ENCODE results near the gene PDS5B. TPM values are rescaled to one million over a fixed set of nuclear protein-coding genes. Genes with fewer than 3 reads are reported as not detected.

Gene PDS5B
- total and polyA plus RNA-seq, 4 donors, result 3.6 to 24.3 (median 12.9) TPM

DNA sequence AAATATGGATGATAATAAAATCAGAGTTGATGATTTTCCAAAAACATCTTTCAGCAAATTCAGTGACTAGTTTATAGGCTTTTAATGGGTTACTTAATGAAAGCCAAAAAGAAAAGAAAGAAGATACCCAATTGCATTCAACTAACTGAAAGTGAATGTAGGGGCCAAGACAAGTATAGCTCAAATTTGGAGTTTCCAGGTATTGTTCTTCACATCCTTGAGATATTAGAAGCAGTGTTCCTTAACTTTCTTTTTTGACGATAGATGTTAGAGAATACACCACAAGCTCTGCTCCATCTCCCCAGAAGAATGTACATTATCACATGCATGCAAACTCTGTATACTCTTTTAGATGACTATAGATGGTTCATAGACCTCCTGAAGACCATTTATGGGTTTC is 43.6 kb downstream of the PDS5B start:
- Histone ChIP-seq H3K9me3 (ENCODE audit: control insufficient read depth in 4 of 4, low read length in 3 of 4) (no peaks in the 10 kb centered on the region), H3K36me3 (ENCODE audit: control insufficient read depth in 4 of 4, insufficient read depth in 3 of 4, low read depth in 1 of 4, low read length in 3 of 4) (no peaks in the 10 kb centered on the region), H3K4me1 (ENCODE audit: control insufficient read depth in 4 of 4, insufficient read depth in 4 of 4, low read length in 3 of 4) (peaks cover 4 to 15% (median 11%) of the 10 kb centered on the region in 4 donors), H3K27me3 (ENCODE audit: control insufficient read depth in 4 of 4, insufficient read depth in 4 of 4, low read length in 3 of 4) (no peaks in the 10 kb centered on the region), H3K27ac (ENCODE audit: low read depth in 1 of 2, low read length in 2 of 2) (no peak overlapping the region), H3K4me3 (ENCODE audit: low read depth in 1 of 3, low read length in 3 of 3) (no peak overlapping the region), H3K9ac (ENCODE audit: low read depth in 1 of 2, low read length in 2 of 2) (no peak overlapping the region)
- TF ChIP-seq, protein P1, sequence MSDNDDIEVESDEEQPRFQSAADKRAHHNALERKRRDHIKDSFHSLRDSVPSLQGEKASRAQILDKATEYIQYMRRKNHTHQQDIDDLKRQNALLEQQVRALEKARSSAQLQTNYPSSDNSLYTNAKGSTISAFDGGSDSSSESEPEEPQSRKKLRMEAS (IDR thresholded peaks at IDR 0.05), result no peak
- TF ChIP-seq RXRA (IDR thresholded peaks at IDR 0.05), result no peak
- no peak for TF ChIP-seq NR2F2 (IDR thresholded peaks at IDR 0.05)
- no peak for TF ChIP-seq EGR1 (IDR thresholded peaks at IDR 0.05; ENCODE audit: low read depth in 2 of 2)
- no peak for TF ChIP-seq YY1 (IDR thresholded peaks at IDR 0.05)
- no peak for TF ChIP-seq FOXA2 (IDR thresholded peaks at IDR 0.05)
- TF ChIP-seq GABPA (IDR thresholded peaks at IDR 0.05 in 1 of 2, conservative IDR thresholded peaks at IDR 0.05 in 1 of 2), result no peak
- TF ChIP-seq HNF4G (IDR thresholded peaks at IDR 0.05), result no peak
- TF ChIP-seq, protein P2, sequence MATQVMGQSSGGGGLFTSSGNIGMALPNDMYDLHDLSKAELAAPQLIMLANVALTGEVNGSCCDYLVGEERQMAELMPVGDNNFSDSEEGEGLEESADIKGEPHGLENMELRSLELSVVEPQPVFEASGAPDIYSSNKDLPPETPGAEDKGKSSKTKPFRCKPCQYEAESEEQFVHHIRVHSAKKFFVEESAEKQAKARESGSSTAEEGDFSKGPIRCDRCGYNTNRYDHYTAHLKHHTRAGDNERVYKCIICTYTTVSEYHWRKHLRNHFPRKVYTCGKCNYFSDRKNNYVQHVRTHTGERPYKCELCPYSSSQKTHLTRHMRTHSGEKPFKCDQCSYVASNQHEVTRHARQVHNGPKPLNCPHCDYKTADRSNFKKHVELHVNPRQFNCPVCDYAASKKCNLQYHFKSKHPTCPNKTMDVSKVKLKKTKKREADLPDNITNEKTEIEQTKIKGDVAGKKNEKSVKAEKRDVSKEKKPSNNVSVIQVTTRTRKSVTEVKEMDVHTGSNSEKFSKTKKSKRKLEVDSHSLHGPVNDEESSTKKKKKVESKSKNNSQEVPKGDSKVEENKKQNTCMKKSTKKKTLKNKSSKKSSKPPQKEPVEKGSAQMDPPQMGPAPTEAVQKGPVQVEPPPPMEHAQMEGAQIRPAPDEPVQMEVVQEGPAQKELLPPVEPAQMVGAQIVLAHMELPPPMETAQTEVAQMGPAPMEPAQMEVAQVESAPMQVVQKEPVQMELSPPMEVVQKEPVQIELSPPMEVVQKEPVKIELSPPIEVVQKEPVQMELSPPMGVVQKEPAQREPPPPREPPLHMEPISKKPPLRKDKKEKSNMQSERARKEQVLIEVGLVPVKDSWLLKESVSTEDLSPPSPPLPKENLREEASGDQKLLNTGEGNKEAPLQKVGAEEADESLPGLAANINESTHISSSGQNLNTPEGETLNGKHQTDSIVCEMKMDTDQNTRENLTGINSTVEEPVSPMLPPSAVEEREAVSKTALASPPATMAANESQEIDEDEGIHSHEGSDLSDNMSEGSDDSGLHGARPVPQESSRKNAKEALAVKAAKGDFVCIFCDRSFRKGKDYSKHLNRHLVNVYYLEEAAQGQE (IDR thresholded peaks at IDR 0.05), result no peak
- TF ChIP-seq, protein P3, sequence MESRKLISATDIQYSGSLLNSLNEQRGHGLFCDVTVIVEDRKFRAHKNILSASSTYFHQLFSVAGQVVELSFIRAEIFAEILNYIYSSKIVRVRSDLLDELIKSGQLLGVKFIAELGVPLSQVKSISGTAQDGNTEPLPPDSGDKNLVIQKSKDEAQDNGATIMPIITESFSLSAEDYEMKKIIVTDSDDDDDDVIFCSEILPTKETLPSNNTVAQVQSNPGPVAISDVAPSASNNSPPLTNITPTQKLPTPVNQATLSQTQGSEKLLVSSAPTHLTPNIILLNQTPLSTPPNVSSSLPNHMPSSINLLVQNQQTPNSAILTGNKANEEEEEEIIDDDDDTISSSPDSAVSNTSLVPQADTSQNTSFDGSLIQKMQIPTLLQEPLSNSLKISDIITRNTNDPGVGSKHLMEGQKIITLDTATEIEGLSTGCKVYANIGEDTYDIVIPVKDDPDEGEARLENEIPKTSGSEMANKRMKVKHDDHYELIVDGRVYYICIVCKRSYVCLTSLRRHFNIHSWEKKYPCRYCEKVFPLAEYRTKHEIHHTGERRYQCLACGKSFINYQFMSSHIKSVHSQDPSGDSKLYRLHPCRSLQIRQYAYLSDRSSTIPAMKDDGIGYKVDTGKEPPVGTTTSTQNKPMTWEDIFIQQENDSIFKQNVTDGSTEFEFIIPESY (IDR thresholded peaks at IDR 0.05), result no peak
- no peak for TF ChIP-seq JUND (IDR thresholded peaks at IDR 0.05)
- no peak for DNase-seq (ENCODE audit: low spot score)
- WGBS, result 83% methylated on average over 1 of the region's 1 CpG

DNA sequence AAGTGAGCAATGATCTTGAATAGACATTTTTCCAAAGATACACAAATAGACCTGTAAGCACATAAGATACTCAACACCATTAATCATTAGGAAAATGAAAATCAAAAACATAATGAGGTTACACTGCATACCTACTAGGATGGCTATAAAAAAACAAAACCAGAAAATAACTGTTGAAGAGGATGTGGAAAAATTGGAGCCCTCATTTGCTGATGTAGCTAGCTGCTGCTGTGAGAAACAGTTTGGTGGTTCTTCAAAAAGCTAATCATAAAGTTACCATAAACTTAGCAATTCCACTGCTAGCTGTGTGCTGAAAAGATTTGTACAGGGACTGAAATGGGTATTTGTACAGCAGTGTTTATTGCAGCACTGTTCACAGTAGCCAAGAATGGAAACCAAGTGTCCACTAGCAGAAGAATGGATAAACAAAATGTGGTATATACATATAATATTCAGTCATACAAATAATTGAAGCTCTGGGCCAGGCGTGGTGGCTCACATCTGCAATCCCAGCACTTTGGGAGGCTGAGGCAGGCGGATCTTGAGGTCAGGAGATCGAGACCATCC is 46.2 kb downstream of the PDS5B start:
- DNase-seq (ENCODE audit: low spot score), result no peak
- Histone ChIP-seq H3K36me3 (ENCODE audit: control insufficient read depth in 4 of 4, insufficient read depth in 3 of 4, low read depth in 1 of 4, low read length in 3 of 4) (no peaks in the 10 kb centered on the region), H3K9me3 (ENCODE audit: control insufficient read depth in 4 of 4, low read length in 3 of 4) (no peaks in the 10 kb centered on the region), H3K9ac (ENCODE audit: low read depth in 1 of 2, low read length in 2 of 2) (no peak overlapping the region), H3K27me3 (ENCODE audit: control insufficient read depth in 4 of 4, insufficient read depth in 4 of 4, low read length in 3 of 4) (no peaks in the 10 kb centered on the region), H3K4me3 (ENCODE audit: low read depth in 1 of 3, low read length in 3 of 3) (no peak overlapping the region), H3K4me1 (ENCODE audit: control insufficient read depth in 4 of 4, insufficient read depth in 4 of 4, low read length in 3 of 4) (peaks cover 4 to 13% (median 9%) of the 10 kb centered on the region in 4 donors), H3K27ac (ENCODE audit: low read depth in 1 of 2, low read length in 2 of 2) (no peak overlapping the region)
- WGBS, result 96% methylated on average over 3 of the region's 3 CpGs
- TF ChIP-seq RXRA (IDR thresholded peaks at IDR 0.05), result no peak
- TF ChIP-seq, protein P1 (IDR thresholded peaks at IDR 0.05), result no peak
- TF ChIP-seq, protein P4, sequence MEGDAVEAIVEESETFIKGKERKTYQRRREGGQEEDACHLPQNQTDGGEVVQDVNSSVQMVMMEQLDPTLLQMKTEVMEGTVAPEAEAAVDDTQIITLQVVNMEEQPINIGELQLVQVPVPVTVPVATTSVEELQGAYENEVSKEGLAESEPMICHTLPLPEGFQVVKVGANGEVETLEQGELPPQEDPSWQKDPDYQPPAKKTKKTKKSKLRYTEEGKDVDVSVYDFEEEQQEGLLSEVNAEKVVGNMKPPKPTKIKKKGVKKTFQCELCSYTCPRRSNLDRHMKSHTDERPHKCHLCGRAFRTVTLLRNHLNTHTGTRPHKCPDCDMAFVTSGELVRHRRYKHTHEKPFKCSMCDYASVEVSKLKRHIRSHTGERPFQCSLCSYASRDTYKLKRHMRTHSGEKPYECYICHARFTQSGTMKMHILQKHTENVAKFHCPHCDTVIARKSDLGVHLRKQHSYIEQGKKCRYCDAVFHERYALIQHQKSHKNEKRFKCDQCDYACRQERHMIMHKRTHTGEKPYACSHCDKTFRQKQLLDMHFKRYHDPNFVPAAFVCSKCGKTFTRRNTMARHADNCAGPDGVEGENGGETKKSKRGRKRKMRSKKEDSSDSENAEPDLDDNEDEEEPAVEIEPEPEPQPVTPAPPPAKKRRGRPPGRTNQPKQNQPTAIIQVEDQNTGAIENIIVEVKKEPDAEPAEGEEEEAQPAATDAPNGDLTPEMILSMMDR (IDR thresholded peaks at IDR 0.05; ENCODE audit: low read depth, low read length, missing input control), result no peak
- TF ChIP-seq HNF4A (conservative IDR thresholded peaks at IDR 0.05), result no peak
- no peak for TF ChIP-seq FOXA1 (IDR thresholded peaks at IDR 0.05)
- no peak for TF ChIP-seq RAD21 (IDR thresholded peaks at IDR 0.05)
- TF ChIP-seq, protein P5, sequence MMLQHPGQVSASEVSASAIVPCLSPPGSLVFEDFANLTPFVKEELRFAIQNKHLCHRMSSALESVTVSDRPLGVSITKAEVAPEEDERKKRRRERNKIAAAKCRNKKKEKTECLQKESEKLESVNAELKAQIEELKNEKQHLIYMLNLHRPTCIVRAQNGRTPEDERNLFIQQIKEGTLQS (IDR thresholded peaks at IDR 0.05), result no peak
- TF ChIP-seq GABPA (IDR thresholded peaks at IDR 0.05 in 1 of 2, conservative IDR thresholded peaks at IDR 0.05 in 1 of 2), result no peak
- no peak for TF ChIP-seq FOXA2 (IDR thresholded peaks at IDR 0.05)
- no peak for TF ChIP-seq SP1 (IDR thresholded peaks at IDR 0.05)
- TF ChIP-seq TAF1 (conservative IDR thresholded peaks at IDR 0.05), result no peak
- no peak for TF ChIP-seq HNF4G (IDR thresholded peaks at IDR 0.05)
- TF ChIP-seq, protein P2 (IDR thresholded peaks at IDR 0.05), result no peak
- no peak for TF ChIP-seq YY1 (IDR thresholded peaks at IDR 0.05)
- TF ChIP-seq NR2F2 (IDR thresholded peaks at IDR 0.05), result no peak

Measured in liver (tissue), 9 donors.